Measurements from ENCODE around the gene DDB1.

DNA sequence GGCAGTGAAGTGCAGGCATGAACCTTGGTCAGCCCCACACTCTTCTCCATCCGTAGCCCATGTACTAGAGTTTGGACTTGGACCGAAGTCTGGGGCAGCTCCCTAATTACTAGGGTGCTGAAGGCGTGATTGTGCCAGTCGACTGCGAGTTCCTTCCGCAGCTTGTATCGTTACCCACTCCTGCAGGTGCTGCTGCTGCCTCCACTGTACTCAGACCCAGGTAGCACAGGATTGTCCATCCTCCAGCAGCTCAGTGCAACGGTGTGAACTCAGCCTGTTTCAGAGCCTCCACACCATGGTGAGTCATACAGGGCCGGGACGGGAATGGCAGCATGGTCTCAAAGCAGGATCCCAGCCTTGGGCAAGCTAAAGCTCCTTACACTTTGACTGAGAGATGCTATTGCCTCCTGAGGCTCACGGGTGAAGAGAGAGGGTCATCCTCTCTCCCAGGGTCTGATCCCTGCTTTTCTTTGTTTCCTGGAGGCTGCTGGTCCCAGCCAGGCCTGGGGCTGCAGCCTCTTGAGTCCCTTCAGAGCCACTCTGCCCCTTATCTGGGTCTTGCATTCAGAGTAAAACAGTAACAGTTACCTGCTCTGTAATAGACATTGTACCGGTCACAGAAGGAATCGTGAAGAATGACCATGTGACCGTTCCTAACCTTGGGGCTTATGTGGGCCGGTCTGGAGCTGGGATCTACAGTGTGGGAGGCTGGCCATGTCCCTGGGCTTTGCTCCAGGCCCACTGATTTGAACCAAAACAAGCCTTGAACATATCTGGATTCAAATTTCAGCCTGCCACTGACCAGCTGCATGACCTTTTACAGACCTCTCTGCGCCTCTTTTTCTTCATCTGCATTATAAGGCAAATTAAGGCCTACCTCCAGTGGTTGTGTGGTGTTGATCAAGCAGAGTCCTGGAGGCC is 1.8 kb upstream of the DDB1 start:
- TF ChIP-seq POLR2A (IDR thresholded peaks at IDR 0.05; ENCODE audit: low read depth, low read length), result no peak
- TF ChIP-seq POLR2AphosphoS5 (IDR thresholded peaks at IDR 0.05; ENCODE audit: low read depth, low read length), result no peak

All from GM12892 (cell line).